ENCODE results near the gene HIF1A. TPM values are rescaled to one million over a fixed set of nuclear protein-coding genes. Genes with fewer than 3 reads are reported as not detected.

Gene HIF1A
- total and polyA plus RNA-seq, 10 of the 15 experiments (the other 5 are each of a cell fraction or from before 2014, with no cell fraction given), result 18.3 to 97.0 (median 75.3) TPM

GRCh38 chr14:61695695-61696527 is 598 bp downstream of the HIF1A start (continued):
- TF ChIP-seq, protein P1, sequence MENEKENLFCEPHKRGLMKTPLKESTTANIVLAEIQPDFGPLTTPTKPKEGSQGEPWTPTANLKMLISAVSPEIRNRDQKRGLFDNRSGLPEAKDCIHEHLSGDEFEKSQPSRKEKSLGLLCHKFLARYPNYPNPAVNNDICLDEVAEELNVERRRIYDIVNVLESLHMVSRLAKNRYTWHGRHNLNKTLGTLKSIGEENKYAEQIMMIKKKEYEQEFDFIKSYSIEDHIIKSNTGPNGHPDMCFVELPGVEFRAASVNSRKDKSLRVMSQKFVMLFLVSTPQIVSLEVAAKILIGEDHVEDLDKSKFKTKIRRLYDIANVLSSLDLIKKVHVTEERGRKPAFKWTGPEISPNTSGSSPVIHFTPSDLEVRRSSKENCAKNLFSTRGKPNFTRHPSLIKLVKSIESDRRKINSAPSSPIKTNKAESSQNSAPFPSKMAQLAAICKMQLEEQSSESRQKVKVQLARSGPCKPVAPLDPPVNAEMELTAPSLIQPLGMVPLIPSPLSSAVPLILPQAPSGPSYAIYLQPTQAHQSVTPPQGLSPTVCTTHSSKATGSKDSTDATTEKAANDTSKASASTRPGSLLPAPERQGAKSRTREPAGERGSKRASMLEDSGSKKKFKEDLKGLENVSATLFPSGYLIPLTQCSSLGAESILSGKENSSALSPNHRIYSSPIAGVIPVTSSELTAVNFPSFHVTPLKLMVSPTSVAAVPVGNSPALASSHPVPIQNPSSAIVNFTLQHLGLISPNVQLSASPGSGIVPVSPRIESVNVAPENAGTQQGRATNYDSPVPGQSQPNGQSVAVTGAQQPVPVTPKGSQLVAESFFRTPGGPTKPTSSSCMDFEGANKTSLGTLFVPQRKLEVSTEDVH (IDR thresholded peaks at IDR 0.05; ENCODE audit: low read depth, partially characterized antibody), result no peak
- TF ChIP-seq EED (IDR thresholded peaks at IDR 0.05; ENCODE audit: low read depth), result peak; percentile 70
- TF ChIP-seq TCF12 (IDR thresholded peaks at IDR 0.05; ENCODE audit: low read depth, low read length), result no peak
- no peak for TF ChIP-seq SMC3 (IDR thresholded peaks at IDR 0.05; ENCODE audit: borderline replicate concordance, low read length)
- peak; percentile 75 for TF ChIP-seq IKZF1 (conservative IDR thresholded peaks at IDR 0.05)
- no peak for TF ChIP-seq KAT2A (conservative IDR thresholded peaks at IDR 0.05; ENCODE audit: control insufficient read depth, low read depth, low read length)
- TF ChIP-seq, protein P2, sequence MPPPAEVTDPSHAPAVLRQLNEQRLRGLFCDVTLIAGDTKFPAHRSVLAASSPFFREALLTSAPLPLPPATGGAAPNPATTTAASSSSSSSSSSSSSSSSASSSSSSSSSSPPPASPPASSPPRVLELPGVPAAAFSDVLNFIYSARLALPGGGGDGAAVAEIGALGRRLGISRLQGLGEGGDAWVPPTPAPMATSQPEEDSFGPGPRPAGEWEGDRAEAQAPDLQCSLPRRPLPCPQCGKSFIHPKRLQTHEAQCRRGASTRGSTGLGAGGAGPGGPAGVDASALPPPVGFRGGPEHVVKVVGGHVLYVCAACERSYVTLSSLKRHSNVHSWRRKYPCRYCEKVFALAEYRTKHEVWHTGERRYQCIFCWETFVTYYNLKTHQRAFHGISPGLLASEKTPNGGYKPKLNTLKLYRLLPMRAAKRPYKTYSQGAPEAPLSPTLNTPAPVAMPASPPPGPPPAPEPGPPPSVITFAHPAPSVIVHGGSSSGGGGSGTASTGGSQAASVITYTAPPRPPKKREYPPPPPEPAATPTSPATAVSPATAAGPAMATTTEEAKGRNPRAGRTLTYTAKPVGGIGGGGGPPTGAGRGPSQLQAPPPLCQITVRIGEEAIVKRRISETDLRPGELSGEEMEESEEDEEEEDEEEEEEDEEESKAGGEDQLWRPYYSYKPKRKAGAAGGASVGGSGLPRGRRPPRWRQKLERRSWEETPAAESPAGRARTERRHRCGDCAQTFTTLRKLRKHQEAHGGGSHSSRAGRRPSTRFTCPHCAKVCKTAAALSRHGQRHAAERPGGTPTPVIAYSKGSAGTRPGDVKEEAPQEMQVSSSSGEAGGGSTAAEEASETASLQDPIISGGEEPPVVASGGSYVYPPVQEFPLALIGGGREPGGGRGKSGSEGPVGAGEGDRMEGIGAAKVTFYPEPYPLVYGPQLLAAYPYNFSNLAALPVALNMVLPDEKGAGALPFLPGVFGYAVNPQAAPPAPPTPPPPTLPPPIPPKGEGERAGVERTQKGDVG (CRISPR knock-in tag; IDR thresholded peaks at IDR 0.05), result no peak
- TF ChIP-seq ZNF217 (IDR thresholded peaks at IDR 0.05), result no peak
- TF ChIP-seq TARDBP (IDR thresholded peaks at IDR 0.05; ENCODE audit: borderline replicate concordance), result no peak
- TF ChIP-seq CHD2 (IDR thresholded peaks at IDR 0.05; ENCODE audit: borderline replicate concordance, low read depth, low read length), result no peak
- TF ChIP-seq SMARCA5 (IDR thresholded peaks at IDR 0.05), result peak; percentile 58; the same call in 1 of the 2 replicates
- TF ChIP-seq CHD4 (IDR thresholded peaks at IDR 0.05), result no peak
- TF ChIP-seq ZNF207 (IDR thresholded peaks at IDR 0.05; ENCODE audit: borderline replicate concordance), result no peak
- peak; percentile 50; the same call in 1 of the 2 replicates for TF ChIP-seq GATAD2B (conservative IDR thresholded peaks at IDR 0.05; ENCODE audit: low read depth)
- TF ChIP-seq, protein P3, sequence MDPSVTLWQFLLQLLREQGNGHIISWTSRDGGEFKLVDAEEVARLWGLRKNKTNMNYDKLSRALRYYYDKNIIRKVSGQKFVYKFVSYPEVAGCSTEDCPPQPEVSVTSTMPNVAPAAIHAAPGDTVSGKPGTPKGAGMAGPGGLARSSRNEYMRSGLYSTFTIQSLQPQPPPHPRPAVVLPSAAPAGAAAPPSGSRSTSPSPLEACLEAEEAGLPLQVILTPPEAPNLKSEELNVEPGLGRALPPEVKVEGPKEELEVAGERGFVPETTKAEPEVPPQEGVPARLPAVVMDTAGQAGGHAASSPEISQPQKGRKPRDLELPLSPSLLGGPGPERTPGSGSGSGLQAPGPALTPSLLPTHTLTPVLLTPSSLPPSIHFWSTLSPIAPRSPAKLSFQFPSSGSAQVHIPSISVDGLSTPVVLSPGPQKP (IDR thresholded peaks at IDR 0.05; ENCODE audit: low read depth, low read length), result peak; percentile 47; the same call in 1 of the 2 replicates
- peak; percentile 32 for TF ChIP-seq RELA (IDR thresholded peaks at IDR 0.05; ENCODE audit: borderline replicate concordance, partially characterized antibody)
- TF ChIP-seq, protein P4, sequence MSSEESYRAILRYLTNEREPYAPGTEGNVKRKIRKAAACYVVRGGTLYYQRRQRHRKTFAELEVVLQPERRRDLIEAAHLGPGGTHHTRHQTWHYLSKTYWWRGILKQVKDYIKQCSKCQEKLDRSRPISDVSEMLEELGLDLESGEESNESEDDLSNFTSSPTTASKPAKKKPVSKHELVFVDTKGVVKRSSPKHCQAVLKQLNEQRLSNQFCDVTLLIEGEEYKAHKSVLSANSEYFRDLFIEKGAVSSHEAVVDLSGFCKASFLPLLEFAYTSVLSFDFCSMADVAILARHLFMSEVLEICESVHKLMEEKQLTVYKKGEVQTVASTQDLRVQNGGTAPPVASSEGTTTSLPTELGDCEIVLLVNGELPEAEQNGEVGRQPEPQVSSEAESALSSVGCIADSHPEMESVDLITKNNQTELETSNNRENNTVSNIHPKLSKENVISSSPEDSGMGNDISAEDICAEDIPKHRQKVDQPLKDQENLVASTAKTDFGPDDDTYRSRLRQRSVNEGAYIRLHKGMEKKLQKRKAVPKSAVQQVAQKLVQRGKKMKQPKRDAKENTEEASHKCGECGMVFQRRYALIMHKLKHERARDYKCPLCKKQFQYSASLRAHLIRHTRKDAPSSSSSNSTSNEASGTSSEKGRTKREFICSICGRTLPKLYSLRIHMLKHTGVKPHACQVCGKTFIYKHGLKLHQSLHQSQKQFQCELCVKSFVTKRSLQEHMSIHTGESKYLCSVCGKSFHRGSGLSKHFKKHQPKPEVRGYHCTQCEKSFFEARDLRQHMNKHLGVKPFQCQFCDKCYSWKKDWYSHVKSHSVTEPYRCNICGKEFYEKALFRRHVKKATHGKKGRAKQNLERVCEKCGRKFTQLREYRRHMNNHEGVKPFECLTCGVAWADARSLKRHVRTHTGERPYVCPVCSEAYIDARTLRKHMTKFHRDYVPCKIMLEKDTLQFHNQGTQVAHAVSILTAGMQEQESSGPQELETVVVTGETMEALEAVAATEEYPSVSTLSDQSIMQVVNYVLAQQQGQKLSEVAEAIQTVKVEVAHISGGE (CRISPR knock-in tag; IDR thresholded peaks at IDR 0.05), result no peak
- peak; percentile 39 for TF ChIP-seq SMAD1 (IDR thresholded peaks at IDR 0.05; ENCODE audit: low read depth, partially characterized antibody)
- no peak for TF ChIP-seq ZNF274 (IDR thresholded peaks at IDR 0.05; ENCODE audit: insufficient read depth, insufficient read length)
- TF ChIP-seq NFIC (IDR thresholded peaks at IDR 0.05; ENCODE audit: low read depth, low read length), result peak; percentile 50; the same call in 1 of the 2 replicates

All from GM12878 (cell line).